ENCODE measurements around the gene ARHGAP21.
"Not testable (repeated sequence)": the region's sequence is repeated elsewhere in the genome, so short reads cannot be mapped to it uniquely, and the experiment has no call there.

ARHGAP21 gene

DNA sequence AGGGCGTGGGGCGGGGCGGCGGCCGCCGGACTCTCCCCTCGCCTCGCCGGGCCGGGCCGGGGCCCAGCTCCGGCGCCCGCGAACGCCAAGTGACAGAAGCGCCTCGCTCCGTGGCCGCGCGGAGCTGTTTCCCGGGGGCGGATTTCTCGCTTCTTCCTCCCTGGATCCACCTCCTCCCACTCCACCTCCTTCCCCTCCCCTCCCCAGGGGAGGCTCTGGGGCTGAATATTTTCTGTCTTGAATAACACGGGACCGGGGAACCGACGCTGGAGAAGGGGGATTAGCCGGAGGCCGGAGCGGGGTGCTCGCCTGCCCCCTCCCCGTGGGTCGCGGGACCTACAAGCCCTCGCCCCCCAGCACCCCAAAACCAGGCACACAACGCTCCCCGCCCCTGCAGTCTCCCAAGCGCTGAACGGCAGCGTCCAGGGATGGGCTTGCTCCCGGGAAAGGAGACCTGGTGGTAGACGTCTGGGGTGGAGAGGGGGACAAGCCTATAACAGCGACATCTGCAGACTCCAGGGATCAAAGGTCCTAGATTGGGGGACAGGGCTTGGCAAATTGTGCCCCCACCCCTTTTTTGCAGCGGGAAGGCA, at the start of gene ARHGAP21:
Gene ARHGAP21, minus strand, starts transcription at position 100 of the 593 bp plus-strand sequence. CDS start 1,988 bp downstream, outside the sequence.
- H3K27me3 ChIP-seq (replicated peaks; ENCODE audit: insufficient read depth, low read length): no peaks in the 10 kb centered on the region
- H3K4me3 ChIP-seq (ENCODE audit: low read length): peak within 1 kb of the TSS; percentile 85
- no peaks in the 10 kb centered on the region for H3K36me3 ChIP-seq (replicated peaks; ENCODE audit: insufficient read depth, low read length)
- H3K4me2 ChIP-seq (ENCODE audit: low read depth, low read length): peak within 1 kb of the TSS; percentile 96
- H3K27ac ChIP-seq (ENCODE audit: low read length): peak within 1 kb of the TSS; percentile 81
- peak within 1 kb of the TSS; percentile 93 for H2AFZ ChIP-seq (ENCODE audit: low read length)
- no peaks in the 10 kb centered on the region for H3K9me3 ChIP-seq (replicated peaks; ENCODE audit: insufficient read depth, low read length)
- H3K9ac ChIP-seq (ENCODE audit: low read length): peak within 1 kb of the TSS; percentile 84
- TF ChIP-seq, protein P1, sequence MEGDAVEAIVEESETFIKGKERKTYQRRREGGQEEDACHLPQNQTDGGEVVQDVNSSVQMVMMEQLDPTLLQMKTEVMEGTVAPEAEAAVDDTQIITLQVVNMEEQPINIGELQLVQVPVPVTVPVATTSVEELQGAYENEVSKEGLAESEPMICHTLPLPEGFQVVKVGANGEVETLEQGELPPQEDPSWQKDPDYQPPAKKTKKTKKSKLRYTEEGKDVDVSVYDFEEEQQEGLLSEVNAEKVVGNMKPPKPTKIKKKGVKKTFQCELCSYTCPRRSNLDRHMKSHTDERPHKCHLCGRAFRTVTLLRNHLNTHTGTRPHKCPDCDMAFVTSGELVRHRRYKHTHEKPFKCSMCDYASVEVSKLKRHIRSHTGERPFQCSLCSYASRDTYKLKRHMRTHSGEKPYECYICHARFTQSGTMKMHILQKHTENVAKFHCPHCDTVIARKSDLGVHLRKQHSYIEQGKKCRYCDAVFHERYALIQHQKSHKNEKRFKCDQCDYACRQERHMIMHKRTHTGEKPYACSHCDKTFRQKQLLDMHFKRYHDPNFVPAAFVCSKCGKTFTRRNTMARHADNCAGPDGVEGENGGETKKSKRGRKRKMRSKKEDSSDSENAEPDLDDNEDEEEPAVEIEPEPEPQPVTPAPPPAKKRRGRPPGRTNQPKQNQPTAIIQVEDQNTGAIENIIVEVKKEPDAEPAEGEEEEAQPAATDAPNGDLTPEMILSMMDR (IDR thresholded peaks at IDR 0.05; ENCODE audit: low read length): 0 out of 2 replicates have a peak, but pooled peaks have one; percentile 9
- no peak for TF ChIP-seq EZH2 (optimal IDR thresholded peaks at IDR 0.05; ENCODE audit: low read depth, low read length)
- DNase-seq: peak; percentile 51
- peaks cover 11% of the 10 kb centered on the region for H3F3A ChIP-seq (ENCODE audit: insufficient read depth, low read length)
- H4K20me1 ChIP-seq (ENCODE audit: insufficient read depth, low read length): 0 out of 2 replicates have a peak, but pooled peaks cover 4% of the 10 kb centered on the region
- H3K79me2 ChIP-seq (ENCODE audit: low read length): peaks cover 37% of the 10 kb centered on the region
- no peaks in the 10 kb centered on the region for H3K9me2 ChIP-seq (replicated peaks; ENCODE audit: insufficient read depth, low read length)
- peaks cover 22% of the 10 kb centered on the region for H3K4me1 ChIP-seq (ENCODE audit: low read length)

DNA sequence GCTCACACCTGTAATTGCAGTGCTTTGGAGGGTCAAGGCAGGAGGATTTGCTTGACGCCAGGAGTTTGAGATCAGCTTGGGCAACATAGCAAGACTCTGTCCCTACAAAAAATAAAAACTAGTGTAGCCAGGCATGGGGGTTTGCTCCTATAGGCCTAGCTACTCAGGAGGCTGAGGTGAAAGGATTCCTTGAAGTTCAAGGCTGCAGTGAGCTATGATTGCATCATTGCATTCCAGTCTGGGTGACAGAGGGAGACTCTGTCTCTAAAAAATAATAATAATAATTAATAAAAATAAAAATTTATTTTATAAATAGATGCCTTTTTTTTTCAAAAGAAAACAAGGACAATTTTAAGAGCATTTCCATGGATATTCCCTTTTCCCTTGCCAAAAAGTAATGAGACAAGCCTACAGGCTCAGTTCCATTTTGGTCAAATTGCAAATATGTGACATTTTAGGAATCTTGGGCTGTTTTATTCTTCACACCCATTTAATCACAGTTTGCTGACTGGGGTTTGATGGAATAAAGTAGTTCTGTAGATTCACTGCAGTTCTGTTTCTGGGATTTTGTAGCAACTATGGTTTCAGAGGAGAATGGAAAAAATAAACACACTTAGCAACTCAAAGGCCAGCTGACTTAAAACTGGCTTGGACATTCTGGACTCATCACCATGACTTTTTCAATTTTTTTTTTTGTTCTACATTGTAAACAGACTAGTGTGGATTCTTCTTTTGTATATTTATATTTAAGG, 48.4 kb upstream of the ARHGAP21 start:
- H3K27me3 ChIP-seq (replicated peaks; ENCODE audit: insufficient read depth, low read length): no peaks in the 10 kb centered on the region
- no peaks in the 10 kb centered on the region for H3K79me2 ChIP-seq (ENCODE audit: low read length)
- no peaks in the 10 kb centered on the region for H3K9me2 ChIP-seq (replicated peaks; ENCODE audit: insufficient read depth, low read length)
- H3K9ac ChIP-seq (ENCODE audit: low read length): no peak overlapping the region
- no peak overlapping the region for H3K4me3 ChIP-seq (ENCODE audit: low read length)
- H3F3A ChIP-seq (ENCODE audit: insufficient read depth, low read length): no peaks in the 10 kb centered on the region
- DNase-seq: no peak
- H3K9me3 ChIP-seq (replicated peaks; ENCODE audit: insufficient read depth, low read length): no peaks in the 10 kb centered on the region
- H3K27ac ChIP-seq (ENCODE audit: low read length): no peak overlapping the region
- no peak overlapping the region for H2AFZ ChIP-seq (ENCODE audit: low read length)
- no peaks in the 10 kb centered on the region for H4K20me1 ChIP-seq (ENCODE audit: insufficient read depth, low read length)
- no peaks in the 10 kb centered on the region for H3K4me1 ChIP-seq (ENCODE audit: low read length)
- H3K4me2 ChIP-seq (ENCODE audit: low read depth, low read length): no peak overlapping the region
- TF ChIP-seq EZH2phosphoT487 (IDR thresholded peaks at IDR 0.05; ENCODE audit: low read length) (no peak), EZH2 (optimal IDR thresholded peaks at IDR 0.05; ENCODE audit: low read depth, low read length) (no peak)
- TF ChIP-seq, protein P1 (IDR thresholded peaks at IDR 0.05; ENCODE audit: low read length): no peak
- H3K36me3 ChIP-seq (replicated peaks; ENCODE audit: insufficient read depth, low read length): no peaks in the 10 kb centered on the region

DNA sequence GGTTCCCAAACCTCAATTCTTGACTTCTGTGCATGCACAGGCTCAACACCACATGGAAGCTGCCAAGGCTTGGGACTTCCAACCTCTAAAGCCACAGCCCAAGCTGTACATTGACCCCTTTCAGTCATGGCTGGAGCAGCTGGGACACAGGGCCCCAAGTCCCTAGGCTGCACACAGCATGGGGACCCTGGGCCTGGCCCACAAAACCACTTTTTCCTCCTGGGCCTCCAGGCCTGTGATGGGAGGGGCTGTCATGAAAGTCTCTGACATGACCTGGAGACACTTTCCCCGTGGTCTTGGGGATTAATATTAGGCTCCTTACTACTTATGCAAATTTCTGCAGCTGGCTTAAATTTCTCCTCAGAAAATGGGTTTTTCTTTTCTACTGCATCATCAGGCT, 41.3 kb upstream of the ARHGAP21 start:
- H3K9ac ChIP-seq (ENCODE audit: low read length); H3K9me2 ChIP-seq (replicated peaks; ENCODE audit: insufficient read depth, low read length); H3K4me3 ChIP-seq (ENCODE audit: low read length); H3K9me3 ChIP-seq (replicated peaks; ENCODE audit: insufficient read depth, low read length); H3K4me1 ChIP-seq (ENCODE audit: low read length); H3K36me3 ChIP-seq (replicated peaks; ENCODE audit: insufficient read depth, low read length); H3K27me3 ChIP-seq (replicated peaks; ENCODE audit: insufficient read depth, low read length); H3K4me2 ChIP-seq (ENCODE audit: low read depth, low read length); H3K79me2 ChIP-seq (ENCODE audit: low read length); H4K20me1 ChIP-seq (ENCODE audit: insufficient read depth, low read length); H2AFZ ChIP-seq (ENCODE audit: low read length); H3F3A ChIP-seq (ENCODE audit: insufficient read depth, low read length); DNase-seq; H3K27ac ChIP-seq (ENCODE audit: low read length): not testable (repeated sequence)

All from MM.1S (cell line).